ENCODE data around the gene SHMT2. TPM values are rescaled to one million over a fixed set of nuclear protein-coding genes. Genes with fewer than 3 reads are reported as not detected.

Gene SHMT2
- total and polyA plus RNA-seq, 2 experiments from 2014 or later: 125 to 387 TPM

DNA sequence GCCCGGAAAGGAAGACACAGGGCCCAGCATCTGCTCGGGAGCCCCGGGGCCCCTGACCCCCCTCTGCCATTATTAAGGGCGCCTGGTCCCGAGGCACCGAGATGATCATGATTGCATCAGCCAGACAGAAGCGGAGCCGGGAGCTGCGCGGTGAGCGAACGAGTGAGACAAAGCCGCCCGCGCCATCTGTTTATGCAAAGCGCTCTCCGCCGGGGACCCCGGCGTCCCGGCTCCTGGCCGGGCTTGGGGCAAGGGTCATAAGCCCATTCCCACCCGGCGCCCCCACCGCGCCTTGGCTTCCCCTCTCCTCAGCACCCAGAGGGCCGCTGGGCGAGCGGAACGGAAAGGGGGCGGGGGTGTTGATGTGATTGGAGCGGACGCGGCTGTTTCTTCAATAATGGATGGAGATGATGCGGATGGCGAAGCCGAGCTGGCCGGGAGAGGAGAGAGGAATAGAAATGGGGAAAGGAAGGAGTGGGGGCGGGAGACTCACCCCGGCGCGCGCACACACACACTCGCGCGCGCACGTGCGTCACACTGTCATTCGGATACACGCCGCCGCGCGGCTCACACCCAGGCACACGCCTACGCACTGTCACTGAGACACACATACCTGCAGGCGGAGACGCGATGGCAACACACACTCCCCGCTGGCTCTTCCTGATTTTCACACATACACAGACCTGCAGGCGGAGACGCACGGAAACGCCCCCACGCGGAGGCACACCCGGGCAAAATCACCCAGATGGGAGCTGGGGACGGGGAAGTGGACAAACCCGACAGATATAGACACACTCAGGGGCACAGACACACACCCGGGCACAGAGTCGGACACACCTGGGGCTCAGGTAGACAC lies 10.8 kb downstream of the SHMT2 start:
- Histone ChIP-seq H3F3A (replicated peaks; ENCODE audit: low read depth) (peaks cover 16% of the 10 kb centered on the region), H3K4me2 (peak overlapping the region; percentile 99), H3K36me3 (ENCODE audit: insufficient read depth) (no peaks in the 10 kb centered on the region), H3K4me1 (ENCODE audit: insufficient read depth) (peaks cover 48% of the 10 kb centered on the region), H3K9me2 (ENCODE audit: insufficient read depth) (no peaks in the 10 kb centered on the region), H3K27ac (ENCODE audit: low read depth) (no peak overlapping the region), H4K20me1 (replicated peaks; ENCODE audit: insufficient read depth) (no peaks in the 10 kb centered on the region; the same call in 1 of the 2 replicates), H3K27me3 (ENCODE audit: insufficient read depth) (peaks cover 89% of the 10 kb centered on the region), H2AFZ (peak overlapping the region; percentile 96), H3K4me3 (peak overlapping the region; percentile 85), H3K79me2 (replicated peaks; ENCODE audit: insufficient read depth) (no peaks in the 10 kb centered on the region)
- DNase-seq (ENCODE audit: low spot score) (peak; percentile 67), ATAC-seq (no peak)
- H3K27me3 Mint-ChIP-seq (ENCODE audit: insufficient read depth, low read depth, poor library complexity): peaks cover 93% of the 10 kb centered on the region
- peaks cover 3% of the 10 kb centered on the region; the same call in 2 of the 3 replicates for H3K36me3 Mint-ChIP-seq (ENCODE audit: low read depth)
- no peaks in the 10 kb centered on the region; the same call in 2 of the 3 replicates for H3K9me3 Mint-ChIP-seq
- peak overlapping the region; percentile 79 for H3K4me3 Mint-ChIP-seq
- TF ChIP-seq JUNB (IDR thresholded peaks at IDR 0.05; ENCODE audit: unreplicated experiment): no peak
- no peak for TF ChIP-seq EZH2 (IDR thresholded peaks at IDR 0.05; ENCODE audit: low read depth, unreplicated experiment)
- TF ChIP-seq, protein P1, sequence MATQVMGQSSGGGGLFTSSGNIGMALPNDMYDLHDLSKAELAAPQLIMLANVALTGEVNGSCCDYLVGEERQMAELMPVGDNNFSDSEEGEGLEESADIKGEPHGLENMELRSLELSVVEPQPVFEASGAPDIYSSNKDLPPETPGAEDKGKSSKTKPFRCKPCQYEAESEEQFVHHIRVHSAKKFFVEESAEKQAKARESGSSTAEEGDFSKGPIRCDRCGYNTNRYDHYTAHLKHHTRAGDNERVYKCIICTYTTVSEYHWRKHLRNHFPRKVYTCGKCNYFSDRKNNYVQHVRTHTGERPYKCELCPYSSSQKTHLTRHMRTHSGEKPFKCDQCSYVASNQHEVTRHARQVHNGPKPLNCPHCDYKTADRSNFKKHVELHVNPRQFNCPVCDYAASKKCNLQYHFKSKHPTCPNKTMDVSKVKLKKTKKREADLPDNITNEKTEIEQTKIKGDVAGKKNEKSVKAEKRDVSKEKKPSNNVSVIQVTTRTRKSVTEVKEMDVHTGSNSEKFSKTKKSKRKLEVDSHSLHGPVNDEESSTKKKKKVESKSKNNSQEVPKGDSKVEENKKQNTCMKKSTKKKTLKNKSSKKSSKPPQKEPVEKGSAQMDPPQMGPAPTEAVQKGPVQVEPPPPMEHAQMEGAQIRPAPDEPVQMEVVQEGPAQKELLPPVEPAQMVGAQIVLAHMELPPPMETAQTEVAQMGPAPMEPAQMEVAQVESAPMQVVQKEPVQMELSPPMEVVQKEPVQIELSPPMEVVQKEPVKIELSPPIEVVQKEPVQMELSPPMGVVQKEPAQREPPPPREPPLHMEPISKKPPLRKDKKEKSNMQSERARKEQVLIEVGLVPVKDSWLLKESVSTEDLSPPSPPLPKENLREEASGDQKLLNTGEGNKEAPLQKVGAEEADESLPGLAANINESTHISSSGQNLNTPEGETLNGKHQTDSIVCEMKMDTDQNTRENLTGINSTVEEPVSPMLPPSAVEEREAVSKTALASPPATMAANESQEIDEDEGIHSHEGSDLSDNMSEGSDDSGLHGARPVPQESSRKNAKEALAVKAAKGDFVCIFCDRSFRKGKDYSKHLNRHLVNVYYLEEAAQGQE (IDR thresholded peaks at IDR 0.05; ENCODE audit: unreplicated experiment): no peak
- TF ChIP-seq CREB1 (CRISPR knock-in tag; IDR thresholded peaks at IDR 0.05; ENCODE audit: low read depth): peak; percentile 39; the same call in 1 of the 2 replicates
- no peak for TF ChIP-seq ZNF331 (CRISPR knock-in tag; IDR thresholded peaks at IDR 0.05; ENCODE audit: low read depth)
- TF ChIP-seq POLR2AphosphoS5 (IDR thresholded peaks at IDR 0.05; ENCODE audit: low read depth): peak; percentile 53
- TF ChIP-seq, protein P2, sequence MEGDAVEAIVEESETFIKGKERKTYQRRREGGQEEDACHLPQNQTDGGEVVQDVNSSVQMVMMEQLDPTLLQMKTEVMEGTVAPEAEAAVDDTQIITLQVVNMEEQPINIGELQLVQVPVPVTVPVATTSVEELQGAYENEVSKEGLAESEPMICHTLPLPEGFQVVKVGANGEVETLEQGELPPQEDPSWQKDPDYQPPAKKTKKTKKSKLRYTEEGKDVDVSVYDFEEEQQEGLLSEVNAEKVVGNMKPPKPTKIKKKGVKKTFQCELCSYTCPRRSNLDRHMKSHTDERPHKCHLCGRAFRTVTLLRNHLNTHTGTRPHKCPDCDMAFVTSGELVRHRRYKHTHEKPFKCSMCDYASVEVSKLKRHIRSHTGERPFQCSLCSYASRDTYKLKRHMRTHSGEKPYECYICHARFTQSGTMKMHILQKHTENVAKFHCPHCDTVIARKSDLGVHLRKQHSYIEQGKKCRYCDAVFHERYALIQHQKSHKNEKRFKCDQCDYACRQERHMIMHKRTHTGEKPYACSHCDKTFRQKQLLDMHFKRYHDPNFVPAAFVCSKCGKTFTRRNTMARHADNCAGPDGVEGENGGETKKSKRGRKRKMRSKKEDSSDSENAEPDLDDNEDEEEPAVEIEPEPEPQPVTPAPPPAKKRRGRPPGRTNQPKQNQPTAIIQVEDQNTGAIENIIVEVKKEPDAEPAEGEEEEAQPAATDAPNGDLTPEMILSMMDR (conservative IDR thresholded peaks at IDR 0.05; ENCODE audit: low read depth in 2 of 2): 0 out of 4 replicates have a peak, but pooled peaks of 1 of the 2 experiments have one; percentile 0
- no peak overlapping the region for H3K27ac Mint-ChIP-seq
- H3K4me1 Mint-ChIP-seq: peaks cover 68% of the 10 kb centered on the region

DNA sequence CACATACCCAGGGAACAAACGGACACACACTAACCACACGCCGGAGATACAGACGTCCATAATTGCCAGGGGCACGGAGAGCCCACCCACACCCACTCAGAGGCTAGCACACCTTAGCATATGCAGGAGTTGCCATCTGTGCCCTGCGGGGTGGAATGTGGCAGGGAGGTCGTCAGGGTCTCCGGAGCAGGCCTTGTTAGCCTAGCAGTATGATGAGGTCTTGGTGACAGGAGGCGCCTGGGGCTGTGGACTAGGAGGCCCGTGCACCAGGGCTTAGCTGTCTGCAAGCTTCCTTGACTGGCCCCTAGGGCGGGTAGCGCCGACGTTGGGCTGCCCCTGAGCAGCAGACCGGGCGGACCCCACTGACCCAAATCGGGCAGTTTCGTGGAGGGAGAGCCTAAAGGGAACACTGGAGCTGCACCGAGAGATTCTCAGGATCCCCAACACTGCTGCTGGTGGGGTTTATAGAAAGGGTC lies 11.5 kb downstream of the SHMT2 start:
- H3K27me3 ChIP-seq (ENCODE audit: insufficient read depth): peaks cover 82% of the 10 kb centered on the region
- no peaks in the 10 kb centered on the region for H3K9me2 ChIP-seq (ENCODE audit: insufficient read depth)
- no peaks in the 10 kb centered on the region; the same call in 2 of the 3 replicates for H3K36me3 Mint-ChIP-seq (ENCODE audit: low read depth)
- H3K4me2 ChIP-seq: peak overlapping the region; percentile 99
- TF ChIP-seq, protein P3, sequence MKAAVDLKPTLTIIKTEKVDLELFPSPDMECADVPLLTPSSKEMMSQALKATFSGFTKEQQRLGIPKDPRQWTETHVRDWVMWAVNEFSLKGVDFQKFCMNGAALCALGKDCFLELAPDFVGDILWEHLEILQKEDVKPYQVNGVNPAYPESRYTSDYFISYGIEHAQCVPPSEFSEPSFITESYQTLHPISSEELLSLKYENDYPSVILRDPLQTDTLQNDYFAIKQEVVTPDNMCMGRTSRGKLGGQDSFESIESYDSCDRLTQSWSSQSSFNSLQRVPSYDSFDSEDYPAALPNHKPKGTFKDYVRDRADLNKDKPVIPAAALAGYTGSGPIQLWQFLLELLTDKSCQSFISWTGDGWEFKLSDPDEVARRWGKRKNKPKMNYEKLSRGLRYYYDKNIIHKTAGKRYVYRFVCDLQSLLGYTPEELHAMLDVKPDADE (IDR thresholded peaks at IDR 0.05): no peak
- TF ChIP-seq ZNF331 (CRISPR knock-in tag; IDR thresholded peaks at IDR 0.05; ENCODE audit: low read depth): no peak
- TF ChIP-seq, protein P1 (IDR thresholded peaks at IDR 0.05; ENCODE audit: unreplicated experiment): no peak
- TF ChIP-seq EZH2 (IDR thresholded peaks at IDR 0.05; ENCODE audit: low read depth, unreplicated experiment): peak; percentile 50
- TF ChIP-seq, protein P2 (conservative IDR thresholded peaks at IDR 0.05; ENCODE audit: low read depth in 2 of 2): no peak
- peaks cover 64% of the 10 kb centered on the region for H3K4me1 Mint-ChIP-seq
- H3K36me3 ChIP-seq (ENCODE audit: insufficient read depth): no peaks in the 10 kb centered on the region
- no peak overlapping the region for H3K27ac ChIP-seq (ENCODE audit: low read depth)
- no peaks in the 10 kb centered on the region for H3K79me2 ChIP-seq (replicated peaks; ENCODE audit: insufficient read depth)
- peak overlapping the region; percentile 79 for H3K4me3 Mint-ChIP-seq
- H3F3A ChIP-seq (replicated peaks; ENCODE audit: low read depth): peaks cover 9% of the 10 kb centered on the region
- ATAC-seq: peak; percentile 6
- no peaks in the 10 kb centered on the region; the same call in 1 of the 2 replicates for H4K20me1 ChIP-seq (replicated peaks; ENCODE audit: insufficient read depth)
- H3K4me1 ChIP-seq (ENCODE audit: insufficient read depth): peaks cover 41% of the 10 kb centered on the region
- H3K27ac Mint-ChIP-seq: no peak overlapping the region
- H2AFZ ChIP-seq: no peak overlapping the region
- no peaks in the 10 kb centered on the region; the same call in 2 of the 3 replicates for H3K9me3 Mint-ChIP-seq
- H3K4me3 ChIP-seq: peak overlapping the region; percentile 85
- peaks cover 87% of the 10 kb centered on the region for H3K27me3 Mint-ChIP-seq (ENCODE audit: insufficient read depth, low read depth, poor library complexity)
- peak; percentile 81 for DNase-seq (ENCODE audit: low spot score)
